HFF-Myc (cell line): ENCODE measurements around the gene CCN2.
A peak's percentile ranks its signal among the peaks of the same experiment; 100 is the strongest.
"Not testable (repeated sequence)": the region's sequence is repeated elsewhere in the genome, so short reads cannot be mapped to it uniquely, and the experiment has no call there.

ENCODE experiments used
- DNase-seq: peaks from one replicate; pipeline ENCODE4 v3.0.0-alpha.2; 2011; ENCODE audit warnings: low read depth; ENCODE audit errors: extremely low read depth
- H3K4me3 ChIP-seq: replicated peaks from 2 replicates; pipeline ENCODE4 v1.5.1; 2011; ENCODE audit warnings: low read depth, mild to moderate bottlenecking, control low read depth, low read length
- TF ChIP-seq, protein P1 (sequence below): IDR thresholded peaks from 2 replicates; pipeline ENCODE4 v1.5.1; 2012; ENCODE audit warnings: mild to moderate bottlenecking, low read depth, low read length, control low read depth; ENCODE audit errors: missing control alignments

Gene CCN2

DNA sequence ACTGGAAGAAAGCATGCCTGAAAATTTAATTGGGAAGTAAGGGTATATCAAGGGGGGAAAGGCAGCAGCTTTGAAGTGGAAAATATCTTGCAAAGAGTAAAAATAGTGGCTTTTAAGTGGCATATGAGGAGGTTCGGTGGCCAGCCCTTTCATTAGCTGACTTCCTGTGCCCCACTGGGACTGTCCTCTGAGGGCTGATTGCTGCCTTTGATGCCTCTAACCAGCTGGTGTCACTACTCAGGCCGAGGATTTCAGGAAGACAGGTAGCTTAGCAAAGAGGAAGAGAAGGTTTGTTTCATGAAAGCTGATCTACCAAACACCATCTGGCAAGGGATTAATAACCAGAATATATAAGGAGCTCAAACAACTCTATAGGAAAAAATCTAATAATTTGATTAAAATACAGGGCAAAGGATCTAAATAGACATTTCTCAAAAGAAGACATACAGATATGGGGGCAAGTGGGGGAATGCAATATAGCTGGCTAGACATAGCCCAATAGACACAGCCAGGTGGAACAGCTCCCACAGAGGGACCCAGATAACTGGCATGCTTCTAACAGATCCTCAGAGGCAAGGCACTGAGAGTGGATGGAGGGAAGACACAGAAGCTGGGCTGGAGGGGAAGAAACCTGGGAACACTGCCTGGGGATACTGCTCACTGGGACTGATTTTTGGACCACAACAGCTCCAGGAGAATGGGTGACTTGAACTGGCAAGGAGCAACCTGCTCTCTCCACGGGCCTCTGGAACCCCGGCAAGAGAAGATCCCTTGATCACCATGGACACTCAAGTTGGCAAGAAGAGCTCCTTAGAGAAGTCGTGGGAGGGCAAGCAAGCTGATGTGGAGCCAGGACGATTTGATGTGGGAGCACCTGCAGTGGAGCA lies 33.2 kb downstream of the CCN2 start:
- H3K4me3 ChIP-seq = no peak overlapping the region
- no peak for DNase-seq
- TF ChIP-seq, protein P1, sequence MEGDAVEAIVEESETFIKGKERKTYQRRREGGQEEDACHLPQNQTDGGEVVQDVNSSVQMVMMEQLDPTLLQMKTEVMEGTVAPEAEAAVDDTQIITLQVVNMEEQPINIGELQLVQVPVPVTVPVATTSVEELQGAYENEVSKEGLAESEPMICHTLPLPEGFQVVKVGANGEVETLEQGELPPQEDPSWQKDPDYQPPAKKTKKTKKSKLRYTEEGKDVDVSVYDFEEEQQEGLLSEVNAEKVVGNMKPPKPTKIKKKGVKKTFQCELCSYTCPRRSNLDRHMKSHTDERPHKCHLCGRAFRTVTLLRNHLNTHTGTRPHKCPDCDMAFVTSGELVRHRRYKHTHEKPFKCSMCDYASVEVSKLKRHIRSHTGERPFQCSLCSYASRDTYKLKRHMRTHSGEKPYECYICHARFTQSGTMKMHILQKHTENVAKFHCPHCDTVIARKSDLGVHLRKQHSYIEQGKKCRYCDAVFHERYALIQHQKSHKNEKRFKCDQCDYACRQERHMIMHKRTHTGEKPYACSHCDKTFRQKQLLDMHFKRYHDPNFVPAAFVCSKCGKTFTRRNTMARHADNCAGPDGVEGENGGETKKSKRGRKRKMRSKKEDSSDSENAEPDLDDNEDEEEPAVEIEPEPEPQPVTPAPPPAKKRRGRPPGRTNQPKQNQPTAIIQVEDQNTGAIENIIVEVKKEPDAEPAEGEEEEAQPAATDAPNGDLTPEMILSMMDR = no peak

DNA sequence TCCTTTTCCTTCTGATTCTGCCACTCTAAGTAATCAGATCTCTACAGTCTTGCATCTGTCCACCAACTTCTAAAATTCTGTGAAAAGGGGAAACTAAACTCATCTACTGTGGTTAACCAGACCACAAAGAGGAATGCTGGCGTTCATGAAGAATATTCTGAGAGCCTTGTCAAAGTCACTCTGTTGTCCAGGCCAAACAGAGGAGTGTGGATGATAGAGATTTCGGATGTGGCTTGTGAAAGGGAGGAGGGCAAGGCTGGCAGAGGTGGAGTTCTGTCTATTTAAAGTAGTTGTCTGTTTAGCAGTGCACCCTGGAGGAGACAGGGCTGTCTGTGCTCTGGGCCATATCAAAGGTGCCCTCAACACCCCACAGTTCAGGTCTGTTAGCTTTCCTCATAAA lies 33.9 kb downstream of the CCN2 start:
- DNase-seq = no peak
- TF ChIP-seq, protein P1 = no peak
- no peak overlapping the region for H3K4me3 ChIP-seq

DNA sequence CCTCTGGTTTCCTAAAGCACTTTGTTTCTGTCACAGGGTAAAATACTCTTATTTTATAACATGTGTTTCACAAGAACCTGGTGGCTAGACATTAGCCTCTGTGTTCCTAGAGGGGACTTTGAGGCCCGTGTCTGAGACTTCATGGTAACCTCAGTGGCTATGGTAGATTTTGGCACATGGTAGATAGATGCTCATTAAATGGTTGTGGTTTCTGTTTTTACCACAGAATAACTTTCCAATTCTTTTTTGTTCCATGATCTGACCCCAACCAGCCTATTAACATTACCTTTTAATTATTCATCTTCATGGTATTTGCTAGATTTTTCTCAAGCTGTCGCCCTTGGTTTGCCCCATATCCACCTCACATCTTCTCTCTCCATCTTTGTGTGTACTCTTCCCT lies 34.3 kb downstream of the CCN2 start:
- TF ChIP-seq, protein P1 = no peak
- no peak for DNase-seq
- no peak overlapping the region for H3K4me3 ChIP-seq

DNA sequence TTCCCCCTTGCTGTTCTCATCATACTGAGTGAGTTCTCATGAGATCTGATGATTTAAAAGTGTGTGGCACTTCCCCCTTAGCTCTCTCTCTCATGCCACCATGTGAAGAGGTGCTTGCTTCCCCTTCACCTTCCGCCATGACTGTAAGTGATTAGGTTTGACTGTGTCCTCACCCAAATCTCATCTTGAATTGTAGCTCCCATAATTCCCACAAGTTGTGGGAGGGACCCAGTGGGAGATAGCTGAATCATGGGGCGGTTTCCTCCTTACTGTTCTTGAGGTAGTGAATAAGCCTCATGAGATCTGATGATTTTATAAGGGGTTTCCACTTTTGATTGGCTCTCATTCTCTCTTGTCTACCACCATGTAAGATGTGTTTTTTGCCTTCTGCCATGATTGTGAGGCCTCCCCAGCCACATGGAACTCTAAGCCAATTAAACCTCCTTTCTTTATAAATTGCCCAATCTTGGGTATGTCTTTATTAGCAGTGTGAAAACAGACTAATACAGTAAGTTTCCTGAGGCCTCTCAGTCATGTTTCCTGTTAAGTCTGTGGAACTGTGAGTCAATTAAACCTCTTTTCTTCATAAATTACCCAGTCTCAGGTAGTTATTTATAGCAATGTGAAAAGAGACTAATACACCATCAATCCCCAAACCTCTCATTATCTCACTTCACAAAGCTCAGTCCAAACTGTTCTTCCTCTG lies 34.9 kb downstream of the CCN2 start:
- not testable (repeated sequence) for DNase-seq, H3K4me3 ChIP-seq

DNA sequence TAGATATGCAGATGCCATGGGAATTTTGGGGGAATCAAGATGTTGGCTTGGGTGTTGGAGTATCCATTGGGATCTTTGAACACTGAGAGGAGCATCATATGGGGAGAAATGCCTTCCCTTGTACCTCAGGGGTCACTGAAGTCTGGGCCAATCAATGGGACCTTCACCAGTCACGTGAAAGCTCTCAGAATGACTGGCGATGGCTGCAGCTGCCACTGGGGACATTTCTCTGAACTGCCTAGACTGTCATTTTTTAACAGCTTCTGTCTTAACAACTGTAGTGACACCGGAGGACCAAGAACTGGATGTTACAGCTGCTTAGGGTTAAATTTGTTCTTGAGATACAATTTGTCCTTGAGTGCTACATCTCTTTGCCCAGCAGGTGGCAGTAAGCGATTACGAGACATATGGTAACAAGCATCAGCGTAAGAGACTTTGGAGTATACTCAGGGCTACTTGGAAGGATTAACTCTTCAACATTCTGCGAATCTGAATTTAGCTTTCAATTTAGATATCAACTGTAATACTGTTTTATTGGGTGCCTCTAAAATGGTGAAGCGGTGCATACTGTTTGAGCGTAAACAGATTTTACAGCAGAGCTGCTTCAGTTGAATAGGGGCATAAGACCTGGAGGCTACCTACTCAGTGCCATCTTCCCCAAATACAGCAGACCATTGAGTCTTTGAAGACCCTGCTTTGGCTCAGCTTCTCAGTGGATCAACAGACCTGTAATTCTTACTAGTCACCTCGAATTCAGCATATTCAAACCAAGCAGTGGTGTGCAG lies 36.0 kb downstream of the CCN2 start:
- TF ChIP-seq, protein P1 = peak; percentile 86
- peak; percentile 74 for DNase-seq

DNA sequence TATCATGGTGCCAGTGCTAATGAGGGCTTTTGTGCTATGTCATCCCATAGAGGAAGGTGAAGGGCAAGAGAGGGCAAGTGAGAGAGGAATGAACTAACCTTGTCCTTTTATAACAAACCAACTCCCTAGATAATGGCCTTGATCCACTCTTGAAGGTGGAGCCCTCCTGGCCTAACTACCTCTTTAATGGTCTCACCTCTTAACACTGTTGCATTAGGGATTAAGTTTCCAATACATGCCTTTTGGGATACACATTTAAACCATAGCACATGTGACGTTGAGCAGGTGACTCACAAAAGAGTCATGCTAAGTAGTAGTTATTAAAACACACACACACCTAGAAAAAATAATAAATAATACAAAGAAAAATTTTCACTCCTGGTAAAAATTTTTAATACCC lies 36.9 kb downstream of the CCN2 start:
- no peak for DNase-seq
- H3K4me3 ChIP-seq = no peak overlapping the region
- TF ChIP-seq, protein P1 = no peak

More for the DNA sequence above, 36.0 kb downstream of the CCN2 start:
- H3K4me3 ChIP-seq = no peak overlapping the region

DNA sequence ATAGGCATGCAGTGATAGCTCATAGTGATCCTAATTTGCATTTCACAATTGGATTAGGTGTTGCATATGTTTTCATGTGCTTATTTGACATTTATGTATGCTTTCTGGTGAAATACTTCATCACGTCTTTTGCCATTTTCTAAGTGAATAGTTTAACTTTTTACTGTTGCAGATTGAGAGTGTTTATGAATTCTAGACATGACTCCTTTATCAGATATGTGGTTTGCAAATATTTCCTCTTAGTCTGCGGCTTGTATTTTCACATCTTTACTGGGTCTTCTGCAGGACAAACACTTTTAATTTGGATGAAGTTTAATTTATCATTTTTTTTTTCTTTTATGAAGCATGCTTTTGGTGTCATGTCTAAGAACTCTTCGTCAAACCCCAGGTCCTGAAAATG lies 39.2 kb downstream of the CCN2 start:
- DNase-seq = no peak
- TF ChIP-seq, protein P1 = no peak
- H3K4me3 ChIP-seq = no peak overlapping the region
